ENCODE measurements around the gene SAPCD2. TPM values are rescaled to one million over a fixed set of nuclear protein-coding genes. Genes with fewer than 3 reads are reported as not detected.

The SAPCD2 gene
- total RNA-seq, 1 experiment from 2014 or later, result 29.8 TPM

DNA sequence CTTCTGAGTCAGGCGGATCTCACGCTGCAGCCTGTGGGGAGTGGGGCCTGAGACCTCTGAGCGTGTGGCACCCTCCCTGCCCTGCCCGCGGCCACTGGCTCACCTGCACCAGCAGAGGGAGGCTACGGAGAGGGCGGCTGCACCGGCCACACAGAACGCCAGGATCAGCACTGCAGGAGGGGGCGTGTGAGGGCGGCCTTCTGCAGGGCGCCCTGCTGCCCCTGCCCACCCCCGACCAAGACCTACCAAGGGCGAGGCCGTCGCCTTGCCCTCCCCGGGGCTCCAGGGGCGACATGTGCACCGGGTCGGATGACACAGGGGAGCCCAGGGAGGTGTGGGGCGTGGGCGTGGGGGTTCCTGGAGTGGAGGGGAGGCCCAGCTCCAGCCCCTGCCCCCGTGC is 29.8 kb downstream of the SAPCD2 start:
- no peak overlapping the region for H3K27ac ChIP-seq (ENCODE audit: insufficient read length, low read depth, low read length)
- no peak overlapping the region for H3K18ac ChIP-seq (ENCODE audit: insufficient read length, low read depth, low read length)
- H4K5ac ChIP-seq (ENCODE audit: insufficient read length, low read depth, low read length), result no peak overlapping the region
- no peaks in the 10 kb centered on the region for H4K20me1 ChIP-seq (ENCODE audit: control insufficient read depth, insufficient read depth, insufficient read length)
- no peak overlapping the region for H3K14ac ChIP-seq (ENCODE audit: insufficient read depth, low read length)
- H3K4me2 ChIP-seq (ENCODE audit: insufficient read depth, insufficient read length, low read length), result no peak overlapping the region
- H2BK5ac ChIP-seq (ENCODE audit: insufficient read length, low read length), result no peak overlapping the region
- no CpG with 5 or more reads among the region's 23 CpGs for WGBS (ENCODE audit: extremely low coverage, insufficient read length, low lambda C conversion rate)
- Mint-ChIP-seq H3K9me3 (no peaks in the 10 kb centered on the region), H3K27ac (no peak overlapping the region), H3K36me3 (ENCODE audit: insufficient read depth in 1 of 3, low read depth in 3 of 3) (peaks cover 0 to 14% (median 5%) of the 10 kb centered on the region in 3 experiments; a peak in 5 of 7 replicates), H3K4me1 (peaks cover 5 to 6% of the 10 kb centered on the region in 2 experiments), H3K27me3 (ENCODE audit: low read depth) (peaks cover 10% of the 10 kb centered on the region), H3K4me3 (no peak overlapping the region)
- no peaks in the 10 kb centered on the region for H3K9me3 ChIP-seq (ENCODE audit: control insufficient read depth, low read depth, low read length)
- no peak for DNase-seq
- TF ChIP-seq, protein P1, sequence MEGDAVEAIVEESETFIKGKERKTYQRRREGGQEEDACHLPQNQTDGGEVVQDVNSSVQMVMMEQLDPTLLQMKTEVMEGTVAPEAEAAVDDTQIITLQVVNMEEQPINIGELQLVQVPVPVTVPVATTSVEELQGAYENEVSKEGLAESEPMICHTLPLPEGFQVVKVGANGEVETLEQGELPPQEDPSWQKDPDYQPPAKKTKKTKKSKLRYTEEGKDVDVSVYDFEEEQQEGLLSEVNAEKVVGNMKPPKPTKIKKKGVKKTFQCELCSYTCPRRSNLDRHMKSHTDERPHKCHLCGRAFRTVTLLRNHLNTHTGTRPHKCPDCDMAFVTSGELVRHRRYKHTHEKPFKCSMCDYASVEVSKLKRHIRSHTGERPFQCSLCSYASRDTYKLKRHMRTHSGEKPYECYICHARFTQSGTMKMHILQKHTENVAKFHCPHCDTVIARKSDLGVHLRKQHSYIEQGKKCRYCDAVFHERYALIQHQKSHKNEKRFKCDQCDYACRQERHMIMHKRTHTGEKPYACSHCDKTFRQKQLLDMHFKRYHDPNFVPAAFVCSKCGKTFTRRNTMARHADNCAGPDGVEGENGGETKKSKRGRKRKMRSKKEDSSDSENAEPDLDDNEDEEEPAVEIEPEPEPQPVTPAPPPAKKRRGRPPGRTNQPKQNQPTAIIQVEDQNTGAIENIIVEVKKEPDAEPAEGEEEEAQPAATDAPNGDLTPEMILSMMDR (conservative IDR thresholded peaks at IDR 0.05), result no peak
- H4K8ac ChIP-seq (replicated peaks; ENCODE audit: insufficient read length, low read depth, low read length), result no peak overlapping the region
- no peak overlapping the region for H2BK12ac ChIP-seq (ENCODE audit: insufficient read length, low read depth, low read length)
- H2AFZ ChIP-seq (ENCODE audit: low read length), result no peak overlapping the region
- H3K79me2 ChIP-seq (ENCODE audit: insufficient read depth, low read length), result peaks cover 2% of the 10 kb centered on the region; the same call in 1 of the 2 replicates
- H3K4me1 ChIP-seq (ENCODE audit: insufficient read depth, low read length), result no peaks in the 10 kb centered on the region
- no peak overlapping the region for H2BK120ac ChIP-seq (ENCODE audit: low read depth, low read length, poor library complexity, severe bottlenecking)
- H3K4ac ChIP-seq (ENCODE audit: low read depth, low read length), result no peak overlapping the region
- H2BK20ac ChIP-seq (ENCODE audit: low read depth, low read length, poor library complexity, severe bottlenecking), result no peak overlapping the region
- H3K56ac ChIP-seq (ENCODE audit: insufficient read length, low read depth, low read length), result no peak overlapping the region
- no peak overlapping the region for H3K23ac ChIP-seq (ENCODE audit: insufficient read length, low read depth, low read length)
- H2BK15ac ChIP-seq (ENCODE audit: low read depth, low read length), result no peak overlapping the region
- H3K79me1 ChIP-seq (ENCODE audit: insufficient read depth, low read depth, low read length, poor library complexity, severe bottlenecking), result no peaks in the 10 kb centered on the region
- no peak overlapping the region for H3K9ac ChIP-seq (ENCODE audit: extremely low read depth, insufficient read length, low read length)
- no peak overlapping the region for H2AK5ac ChIP-seq (ENCODE audit: insufficient read length, low read length)
- no peak overlapping the region for H3T11ph ChIP-seq (ENCODE audit: low read length)
- H3K23me2 ChIP-seq (ENCODE audit: insufficient read length, low read depth, low read length, poor library complexity, severe bottlenecking), result peaks cover 6% of the 10 kb centered on the region
- no peaks in the 10 kb centered on the region; the same call in 1 of the 2 replicates for H3K27me3 ChIP-seq (ENCODE audit: insufficient read depth, low read length)
- H4K91ac ChIP-seq (ENCODE audit: insufficient read length, low read depth, low read length), result no peak overlapping the region

Measured in H9 (cell line).